Fibroblast of pulmonary artery (primary cell): ENCODE measurements around the gene POU3F2.
A peak's percentile ranks its signal among the peaks of the same experiment; 100 is the strongest.

Experiments used
- DNase-seq: peaks from one replicate; pipeline ENCODE4 v3.0.0-alpha.2; 2010; ENCODE audit warnings: low read depth
- H3K4me3 ChIP-seq: replicated peaks from 2 replicates; pipeline ENCODE4 v1.5.1; 2011; ENCODE audit warnings: low read depth, mild to moderate bottlenecking, control low read depth, low read length, moderate library complexity
- TF ChIP-seq, protein P1 (sequence below): IDR thresholded peaks from 2 replicates; pipeline ENCODE4 v1.5.1; 2011; ENCODE audit warnings: mild to moderate bottlenecking, control low read depth, low read length, inconsistent platforms; ENCODE audit errors: missing control alignments

Gene POU3F2

DNA sequence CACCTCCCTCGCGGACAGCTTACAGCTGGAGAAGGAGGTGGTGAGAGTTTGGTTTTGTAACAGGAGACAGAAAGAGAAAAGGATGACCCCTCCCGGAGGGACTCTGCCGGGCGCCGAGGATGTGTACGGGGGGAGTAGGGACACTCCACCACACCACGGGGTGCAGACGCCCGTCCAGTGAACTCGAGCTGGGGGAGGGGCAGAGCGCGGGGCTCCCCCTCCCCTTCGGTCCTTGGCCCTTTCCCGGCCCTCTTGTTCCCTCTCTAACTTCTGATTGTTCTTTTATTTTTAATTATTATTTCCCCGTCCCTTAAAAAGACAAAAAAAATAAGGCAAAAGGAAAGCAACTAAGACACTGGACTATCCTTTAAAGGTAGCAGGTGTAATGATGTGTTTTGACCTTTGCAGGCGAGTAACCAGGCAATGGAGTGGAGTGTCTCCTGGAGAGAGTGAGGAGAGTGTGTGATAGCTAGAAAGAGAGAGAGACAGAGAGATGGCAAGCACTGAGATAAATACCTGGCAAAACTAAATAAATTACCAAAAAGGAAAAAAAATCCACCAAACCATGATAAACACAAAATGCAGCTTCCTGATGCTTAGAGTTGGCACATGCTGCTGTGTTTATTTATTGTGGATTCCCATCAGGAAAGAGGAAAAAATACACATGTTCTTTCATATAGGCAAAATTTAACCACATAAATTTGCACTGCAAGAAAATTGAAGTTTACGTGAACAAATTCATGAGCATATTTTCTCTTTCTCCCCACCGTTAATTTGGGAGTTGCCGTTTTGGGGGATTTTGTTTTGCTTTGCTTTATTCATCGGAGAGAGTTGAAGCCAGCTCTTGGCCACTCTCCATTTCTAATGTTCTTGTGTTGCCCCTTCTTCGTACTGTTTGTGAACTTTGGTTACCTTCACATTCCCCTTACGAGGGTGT, 1.9 kb downstream of the POU3F2 start:
- H3K4me3 ChIP-seq, result no peak overlapping the region
- no peak for DNase-seq
- TF ChIP-seq, protein P1, sequence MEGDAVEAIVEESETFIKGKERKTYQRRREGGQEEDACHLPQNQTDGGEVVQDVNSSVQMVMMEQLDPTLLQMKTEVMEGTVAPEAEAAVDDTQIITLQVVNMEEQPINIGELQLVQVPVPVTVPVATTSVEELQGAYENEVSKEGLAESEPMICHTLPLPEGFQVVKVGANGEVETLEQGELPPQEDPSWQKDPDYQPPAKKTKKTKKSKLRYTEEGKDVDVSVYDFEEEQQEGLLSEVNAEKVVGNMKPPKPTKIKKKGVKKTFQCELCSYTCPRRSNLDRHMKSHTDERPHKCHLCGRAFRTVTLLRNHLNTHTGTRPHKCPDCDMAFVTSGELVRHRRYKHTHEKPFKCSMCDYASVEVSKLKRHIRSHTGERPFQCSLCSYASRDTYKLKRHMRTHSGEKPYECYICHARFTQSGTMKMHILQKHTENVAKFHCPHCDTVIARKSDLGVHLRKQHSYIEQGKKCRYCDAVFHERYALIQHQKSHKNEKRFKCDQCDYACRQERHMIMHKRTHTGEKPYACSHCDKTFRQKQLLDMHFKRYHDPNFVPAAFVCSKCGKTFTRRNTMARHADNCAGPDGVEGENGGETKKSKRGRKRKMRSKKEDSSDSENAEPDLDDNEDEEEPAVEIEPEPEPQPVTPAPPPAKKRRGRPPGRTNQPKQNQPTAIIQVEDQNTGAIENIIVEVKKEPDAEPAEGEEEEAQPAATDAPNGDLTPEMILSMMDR, result no peak

DNA sequence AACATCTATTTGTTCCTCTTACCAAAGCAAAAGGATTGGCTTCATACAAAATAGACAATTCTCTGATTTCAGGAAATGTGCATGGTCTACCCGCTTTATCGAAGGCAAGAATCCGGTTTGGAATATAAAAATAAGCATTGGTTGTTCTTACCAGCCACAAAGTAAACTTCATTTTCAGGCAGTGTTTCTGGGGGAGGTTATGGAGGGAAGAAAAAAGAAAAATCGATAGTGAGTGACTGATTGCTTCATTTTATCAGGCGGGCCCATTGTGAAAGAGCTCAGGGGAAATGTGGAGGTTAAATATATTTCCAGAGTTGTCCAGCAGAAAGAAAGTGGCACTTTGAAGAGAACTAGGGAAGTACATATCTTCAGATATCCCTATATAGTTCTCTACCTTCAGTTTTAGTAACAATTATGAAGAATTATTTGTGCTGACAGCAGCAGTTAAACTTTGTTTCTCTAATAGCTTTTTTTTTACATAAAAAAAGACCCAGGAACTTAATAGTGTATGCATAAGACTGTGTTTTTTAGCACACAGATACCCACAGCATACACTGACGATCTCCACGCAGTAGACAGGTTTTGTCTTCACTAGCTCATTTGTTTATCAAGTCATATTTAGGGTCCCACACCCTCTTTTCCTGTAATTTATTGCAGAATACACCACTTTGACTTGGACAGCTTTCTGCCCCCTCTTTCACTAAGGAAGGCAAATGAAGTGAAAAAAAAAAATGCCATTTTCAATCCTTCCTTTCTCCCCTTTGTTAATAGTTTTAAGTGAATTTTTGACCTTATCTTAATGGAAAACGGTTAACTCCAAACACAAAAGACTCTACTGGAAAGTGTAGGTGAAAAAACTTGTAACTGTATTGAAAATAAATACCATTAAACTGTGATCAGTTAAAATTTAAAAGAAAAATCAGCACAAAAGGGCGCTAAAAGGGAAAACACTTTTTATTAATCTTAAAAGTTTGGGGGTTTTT, 2.9 kb downstream of the POU3F2 start:
- no peak overlapping the region for H3K4me3 ChIP-seq
- DNase-seq, result no peak
- TF ChIP-seq, protein P1, result no peak

DNA sequence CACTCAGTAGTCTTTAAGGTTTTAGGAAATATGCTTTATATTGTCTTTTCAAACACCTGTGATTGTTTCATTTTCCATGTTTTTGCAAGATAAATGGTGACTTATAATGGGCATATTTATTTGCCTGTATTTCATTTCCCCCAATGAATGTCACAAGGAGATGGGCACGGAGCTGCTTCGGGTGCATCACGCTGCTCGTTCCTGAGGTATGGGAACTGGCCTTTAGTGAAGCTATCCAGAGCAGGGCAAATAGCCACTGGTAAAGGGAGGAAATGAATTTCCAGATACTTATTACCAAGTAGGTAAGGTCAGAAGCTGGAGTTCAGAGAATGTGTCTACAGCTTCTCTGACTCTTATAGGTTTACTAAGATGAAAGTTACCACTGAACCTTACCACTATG, 3.7 kb downstream of the POU3F2 start:
- TF ChIP-seq, protein P1, result no peak
- DNase-seq, result no peak
- H3K4me3 ChIP-seq, result no peak overlapping the region

DNA sequence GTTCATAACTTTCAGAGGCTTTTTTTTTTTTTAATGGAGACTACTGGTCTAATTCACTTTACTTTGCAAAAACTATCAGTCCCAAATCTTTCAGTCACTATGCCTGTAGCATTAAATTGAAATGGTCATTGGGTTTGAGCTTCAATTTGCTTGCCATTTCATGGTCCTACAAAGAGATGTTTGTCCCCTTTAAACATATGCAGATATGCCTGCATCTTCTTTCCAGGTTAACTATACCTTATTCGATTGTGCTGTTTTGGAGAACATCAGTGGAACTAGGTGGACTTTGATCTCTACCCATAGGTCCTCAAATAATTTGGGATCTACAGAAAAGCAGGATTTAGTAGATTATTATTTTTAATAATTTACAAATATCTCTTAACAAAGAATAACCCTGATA, 4.6 kb downstream of the POU3F2 start:
- TF ChIP-seq, protein P1, result no peak
- DNase-seq, result no peak
- no peak overlapping the region for H3K4me3 ChIP-seq

DNA sequence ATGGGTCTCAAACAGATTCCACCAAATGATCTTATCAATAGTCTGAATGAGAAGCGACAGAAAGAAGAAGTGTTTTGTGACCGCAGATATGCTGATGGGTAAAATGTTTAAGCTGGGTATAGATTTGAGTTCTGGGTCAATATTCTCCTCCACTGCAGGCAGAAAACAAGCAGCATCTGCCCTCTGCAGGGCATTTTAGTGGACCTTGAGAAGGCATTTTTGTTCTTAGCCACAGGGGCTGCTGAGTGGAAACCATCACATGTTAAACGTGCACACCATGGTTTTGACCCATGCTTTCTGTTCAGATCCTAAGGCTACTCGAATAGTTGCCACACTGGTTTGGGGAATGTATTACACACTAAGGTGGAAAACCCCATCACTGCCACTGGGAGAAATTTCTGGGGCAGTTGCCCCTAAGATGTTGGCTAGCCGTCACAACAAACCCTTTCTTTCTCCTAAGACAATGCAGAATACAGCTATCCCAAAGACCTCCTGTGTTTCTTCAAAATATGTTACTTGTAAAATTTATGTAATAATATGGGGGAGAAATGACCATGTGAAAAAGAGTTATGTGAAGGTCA, 5.5 kb downstream of the POU3F2 start:
- DNase-seq, result peak; percentile 33
- no peak overlapping the region for H3K4me3 ChIP-seq
- TF ChIP-seq, protein P1, result peak; percentile 41

DNA sequence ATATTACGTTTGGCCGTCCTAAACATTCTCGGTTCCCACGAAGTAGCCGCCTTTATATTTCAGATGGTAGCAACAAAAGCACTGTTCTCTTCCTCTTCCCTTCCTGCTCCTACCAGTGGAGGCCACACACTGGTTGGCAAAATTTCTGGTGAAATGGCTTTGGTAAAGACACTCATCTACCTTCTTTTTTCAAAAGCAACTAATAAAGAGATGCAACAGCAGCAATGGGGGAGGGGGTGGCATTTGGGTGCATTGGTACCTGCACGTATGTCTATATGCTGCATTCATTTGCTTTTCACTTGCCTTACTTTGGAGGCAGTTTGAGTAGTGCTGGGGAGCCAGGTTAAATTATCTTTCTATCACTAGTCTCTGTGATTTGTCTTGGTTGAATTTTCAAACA, 6.0 kb downstream of the POU3F2 start:
- DNase-seq, result no peak
- no peak overlapping the region for H3K4me3 ChIP-seq

More for the DNA sequence above, 6.0 kb downstream of the POU3F2 start:
- TF ChIP-seq, protein P1, result no peak
